ENCODE measurements around the gene SLC16A13. TPM values are rescaled to one million over a fixed set of nuclear protein-coding genes. Genes with fewer than 3 reads are reported as not detected.
A peak's percentile ranks its signal among the peaks of the same experiment; 100 is the strongest.

The SLC16A13 gene
- total and polyA plus RNA-seq, 10 of the 15 experiments (the other 5 are each of a cell fraction or from before 2014, with no cell fraction given) = 0.34 to 12.1 (median 3.3) TPM

DNA sequence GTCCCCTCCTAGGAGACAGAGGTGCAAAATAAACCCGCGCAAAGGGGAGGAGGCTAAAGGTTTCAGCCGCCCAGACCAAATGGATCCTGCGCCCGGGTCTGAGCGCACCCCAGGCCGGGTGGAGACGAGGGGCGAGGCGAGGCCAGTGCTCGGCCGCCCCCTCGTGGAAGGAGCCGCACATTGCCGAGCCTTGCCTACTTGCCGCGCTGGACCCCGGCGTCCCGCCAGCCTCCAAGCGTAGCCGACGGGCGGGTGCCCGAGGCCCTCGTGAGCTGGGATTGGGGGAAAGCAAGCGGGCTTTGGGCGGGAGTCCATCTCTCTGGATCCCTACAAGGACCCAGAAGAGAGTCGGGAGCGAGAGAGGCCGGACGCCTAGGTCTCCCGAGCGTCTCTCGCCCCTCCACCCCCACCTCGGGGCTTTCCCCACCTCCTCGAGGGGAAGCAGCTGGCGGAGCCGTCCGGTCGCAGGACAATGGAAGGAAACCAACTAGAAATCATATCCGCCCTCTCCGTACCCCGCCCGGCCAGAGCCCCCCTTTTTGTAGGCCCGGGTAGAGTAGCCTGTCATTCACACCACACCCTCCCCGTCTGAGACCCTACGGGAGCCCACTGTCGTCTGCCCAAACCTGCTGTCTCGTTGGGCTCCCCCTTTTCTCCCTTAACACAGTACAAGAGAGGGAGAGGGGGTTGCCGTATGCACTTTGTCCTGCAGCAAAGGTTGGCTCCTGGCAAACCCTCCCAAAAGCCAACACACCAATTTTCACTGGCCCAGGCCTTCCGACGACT, 13.6 kb upstream of the SLC16A13 start (continued):
- TF ChIP-seq, protein P1, sequence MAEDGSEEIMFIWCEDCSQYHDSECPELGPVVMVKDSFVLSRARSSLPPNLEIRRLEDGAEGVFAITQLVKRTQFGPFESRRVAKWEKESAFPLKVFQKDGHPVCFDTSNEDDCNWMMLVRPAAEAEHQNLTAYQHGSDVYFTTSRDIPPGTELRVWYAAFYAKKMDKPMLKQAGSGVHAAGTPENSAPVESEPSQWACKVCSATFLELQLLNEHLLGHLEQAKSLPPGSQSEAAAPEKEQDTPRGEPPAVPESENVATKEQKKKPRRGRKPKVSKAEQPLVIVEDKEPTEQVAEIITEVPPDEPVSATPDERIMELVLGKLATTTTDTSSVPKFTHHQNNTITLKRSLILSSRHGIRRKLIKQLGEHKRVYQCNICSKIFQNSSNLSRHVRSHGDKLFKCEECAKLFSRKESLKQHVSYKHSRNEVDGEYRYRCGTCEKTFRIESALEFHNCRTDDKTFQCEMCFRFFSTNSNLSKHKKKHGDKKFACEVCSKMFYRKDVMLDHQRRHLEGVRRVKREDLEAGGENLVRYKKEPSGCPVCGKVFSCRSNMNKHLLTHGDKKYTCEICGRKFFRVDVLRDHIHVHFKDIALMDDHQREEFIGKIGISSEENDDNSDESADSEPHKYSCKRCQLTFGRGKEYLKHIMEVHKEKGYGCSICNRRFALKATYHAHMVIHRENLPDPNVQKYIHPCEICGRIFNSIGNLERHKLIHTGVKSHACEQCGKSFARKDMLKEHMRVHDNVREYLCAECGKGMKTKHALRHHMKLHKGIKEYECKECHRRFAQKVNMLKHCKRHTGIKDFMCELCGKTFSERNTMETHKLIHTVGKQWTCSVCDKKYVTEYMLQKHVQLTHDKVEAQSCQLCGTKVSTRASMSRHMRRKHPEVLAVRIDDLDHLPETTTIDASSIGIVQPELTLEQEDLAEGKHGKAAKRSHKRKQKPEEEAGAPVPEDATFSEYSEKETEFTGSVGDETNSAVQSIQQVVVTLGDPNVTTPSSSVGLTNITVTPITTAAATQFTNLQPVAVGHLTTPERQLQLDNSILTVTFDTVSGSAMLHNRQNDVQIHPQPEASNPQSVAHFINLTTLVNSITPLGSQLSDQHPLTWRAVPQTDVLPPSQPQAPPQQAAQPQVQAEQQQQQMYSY (CRISPR knock-in tag; IDR thresholded peaks at IDR 0.05) = no peak
- TF ChIP-seq, protein P2, sequence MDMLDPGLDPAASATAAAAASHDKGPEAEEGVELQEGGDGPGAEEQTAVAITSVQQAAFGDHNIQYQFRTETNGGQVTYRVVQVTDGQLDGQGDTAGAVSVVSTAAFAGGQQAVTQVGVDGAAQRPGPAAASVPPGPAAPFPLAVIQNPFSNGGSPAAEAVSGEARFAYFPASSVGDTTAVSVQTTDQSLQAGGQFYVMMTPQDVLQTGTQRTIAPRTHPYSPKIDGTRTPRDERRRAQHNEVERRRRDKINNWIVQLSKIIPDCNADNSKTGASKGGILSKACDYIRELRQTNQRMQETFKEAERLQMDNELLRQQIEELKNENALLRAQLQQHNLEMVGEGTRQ (IDR thresholded peaks at IDR 0.05; ENCODE audit: borderline replicate concordance, low read depth, low read length) = no peak
- TF ChIP-seq IKZF2 (IDR thresholded peaks at IDR 0.05) = peak in 1 of 2 experiments; percentile 42; a peak in 1 of 4 replicates
- peak; percentile 38; the same call in 1 of the 2 replicates for TF ChIP-seq IRF4 (IDR thresholded peaks at IDR 0.05; ENCODE audit: low read depth, low read length)
- TF ChIP-seq, protein P3, sequence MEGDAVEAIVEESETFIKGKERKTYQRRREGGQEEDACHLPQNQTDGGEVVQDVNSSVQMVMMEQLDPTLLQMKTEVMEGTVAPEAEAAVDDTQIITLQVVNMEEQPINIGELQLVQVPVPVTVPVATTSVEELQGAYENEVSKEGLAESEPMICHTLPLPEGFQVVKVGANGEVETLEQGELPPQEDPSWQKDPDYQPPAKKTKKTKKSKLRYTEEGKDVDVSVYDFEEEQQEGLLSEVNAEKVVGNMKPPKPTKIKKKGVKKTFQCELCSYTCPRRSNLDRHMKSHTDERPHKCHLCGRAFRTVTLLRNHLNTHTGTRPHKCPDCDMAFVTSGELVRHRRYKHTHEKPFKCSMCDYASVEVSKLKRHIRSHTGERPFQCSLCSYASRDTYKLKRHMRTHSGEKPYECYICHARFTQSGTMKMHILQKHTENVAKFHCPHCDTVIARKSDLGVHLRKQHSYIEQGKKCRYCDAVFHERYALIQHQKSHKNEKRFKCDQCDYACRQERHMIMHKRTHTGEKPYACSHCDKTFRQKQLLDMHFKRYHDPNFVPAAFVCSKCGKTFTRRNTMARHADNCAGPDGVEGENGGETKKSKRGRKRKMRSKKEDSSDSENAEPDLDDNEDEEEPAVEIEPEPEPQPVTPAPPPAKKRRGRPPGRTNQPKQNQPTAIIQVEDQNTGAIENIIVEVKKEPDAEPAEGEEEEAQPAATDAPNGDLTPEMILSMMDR (IDR thresholded peaks at IDR 0.05 in 2 of 3, conservative IDR thresholded peaks at IDR 0.05 in 1 of 3; ENCODE audit: control insufficient read depth in 2 of 3, extremely low read depth in 1 of 3, insufficient read depth in 1 of 3, low read depth in 3 of 3, low read length in 3 of 3) = peak; percentile 93 to 96 (median 96)
- no peak for TF ChIP-seq NFIC (IDR thresholded peaks at IDR 0.05; ENCODE audit: low read depth, low read length)
- TF ChIP-seq CEBPB (IDR thresholded peaks at IDR 0.05; ENCODE audit: borderline replicate concordance in 1 of 2, low read depth in 2 of 2, low read length in 2 of 2) = no peak
- TF ChIP-seq ZNF274 (IDR thresholded peaks at IDR 0.05; ENCODE audit: insufficient read depth, insufficient read length) = no peak
- TF ChIP-seq, protein P4, sequence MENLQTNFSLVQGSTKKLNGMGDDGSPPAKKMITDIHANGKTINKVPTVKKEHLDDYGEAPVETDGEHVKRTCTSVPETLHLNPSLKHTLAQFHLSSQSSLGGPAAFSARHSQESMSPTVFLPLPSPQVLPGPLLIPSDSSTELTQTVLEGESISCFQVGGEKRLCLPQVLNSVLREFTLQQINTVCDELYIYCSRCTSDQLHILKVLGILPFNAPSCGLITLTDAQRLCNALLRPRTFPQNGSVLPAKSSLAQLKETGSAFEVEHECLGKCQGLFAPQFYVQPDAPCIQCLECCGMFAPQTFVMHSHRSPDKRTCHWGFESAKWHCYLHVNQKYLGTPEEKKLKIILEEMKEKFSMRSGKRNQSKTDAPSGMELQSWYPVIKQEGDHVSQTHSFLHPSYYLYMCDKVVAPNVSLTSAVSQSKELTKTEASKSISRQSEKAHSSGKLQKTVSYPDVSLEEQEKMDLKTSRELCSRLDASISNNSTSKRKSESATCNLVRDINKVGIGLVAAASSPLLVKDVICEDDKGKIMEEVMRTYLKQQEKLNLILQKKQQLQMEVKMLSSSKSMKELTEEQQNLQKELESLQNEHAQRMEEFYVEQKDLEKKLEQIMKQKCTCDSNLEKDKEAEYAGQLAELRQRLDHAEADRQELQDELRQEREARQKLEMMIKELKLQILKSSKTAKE (IDR thresholded peaks at IDR 0.05; ENCODE audit: low read depth, poor library complexity, severe bottlenecking) = no peak
- TF ChIP-seq, protein P5, sequence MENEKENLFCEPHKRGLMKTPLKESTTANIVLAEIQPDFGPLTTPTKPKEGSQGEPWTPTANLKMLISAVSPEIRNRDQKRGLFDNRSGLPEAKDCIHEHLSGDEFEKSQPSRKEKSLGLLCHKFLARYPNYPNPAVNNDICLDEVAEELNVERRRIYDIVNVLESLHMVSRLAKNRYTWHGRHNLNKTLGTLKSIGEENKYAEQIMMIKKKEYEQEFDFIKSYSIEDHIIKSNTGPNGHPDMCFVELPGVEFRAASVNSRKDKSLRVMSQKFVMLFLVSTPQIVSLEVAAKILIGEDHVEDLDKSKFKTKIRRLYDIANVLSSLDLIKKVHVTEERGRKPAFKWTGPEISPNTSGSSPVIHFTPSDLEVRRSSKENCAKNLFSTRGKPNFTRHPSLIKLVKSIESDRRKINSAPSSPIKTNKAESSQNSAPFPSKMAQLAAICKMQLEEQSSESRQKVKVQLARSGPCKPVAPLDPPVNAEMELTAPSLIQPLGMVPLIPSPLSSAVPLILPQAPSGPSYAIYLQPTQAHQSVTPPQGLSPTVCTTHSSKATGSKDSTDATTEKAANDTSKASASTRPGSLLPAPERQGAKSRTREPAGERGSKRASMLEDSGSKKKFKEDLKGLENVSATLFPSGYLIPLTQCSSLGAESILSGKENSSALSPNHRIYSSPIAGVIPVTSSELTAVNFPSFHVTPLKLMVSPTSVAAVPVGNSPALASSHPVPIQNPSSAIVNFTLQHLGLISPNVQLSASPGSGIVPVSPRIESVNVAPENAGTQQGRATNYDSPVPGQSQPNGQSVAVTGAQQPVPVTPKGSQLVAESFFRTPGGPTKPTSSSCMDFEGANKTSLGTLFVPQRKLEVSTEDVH (IDR thresholded peaks at IDR 0.05; ENCODE audit: low read depth, partially characterized antibody) = no peak
- TF ChIP-seq, protein P6, sequence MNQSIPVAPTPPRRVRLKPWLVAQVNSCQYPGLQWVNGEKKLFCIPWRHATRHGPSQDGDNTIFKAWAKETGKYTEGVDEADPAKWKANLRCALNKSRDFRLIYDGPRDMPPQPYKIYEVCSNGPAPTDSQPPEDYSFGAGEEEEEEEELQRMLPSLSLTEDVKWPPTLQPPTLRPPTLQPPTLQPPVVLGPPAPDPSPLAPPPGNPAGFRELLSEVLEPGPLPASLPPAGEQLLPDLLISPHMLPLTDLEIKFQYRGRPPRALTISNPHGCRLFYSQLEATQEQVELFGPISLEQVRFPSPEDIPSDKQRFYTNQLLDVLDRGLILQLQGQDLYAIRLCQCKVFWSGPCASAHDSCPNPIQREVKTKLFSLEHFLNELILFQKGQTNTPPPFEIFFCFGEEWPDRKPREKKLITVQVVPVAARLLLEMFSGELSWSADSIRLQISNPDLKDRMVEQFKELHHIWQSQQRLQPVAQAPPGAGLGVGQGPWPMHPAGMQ (IDR thresholded peaks at IDR 0.05; ENCODE audit: borderline replicate concordance) = no peak
- TF ChIP-seq NFYB (IDR thresholded peaks at IDR 0.05; ENCODE audit: insufficient read depth, low read depth, low read length) = no peak
- no peak; the same call in 1 of the 2 replicates for TF ChIP-seq POLR2AphosphoS5 (IDR thresholded peaks at IDR 0.05; ENCODE audit: low read length)
- no peak for TF ChIP-seq NFYA (IDR thresholded peaks at IDR 0.05; ENCODE audit: borderline replicate concordance, low read depth, low read length)

All from GM12878 (cell line).